WTC11 (cell line): ENCODE results near the gene SGCD.

Experiments
- ATF6 ChIP-seq: sonication (generic); formaldehyde crosslinking; IDR thresholded peaks from 2 replicates; pipeline ENCODE4 v1.8.1; 2023; ENCODE audit warnings: mild to moderate bottlenecking, missing genetic modification reagents
- ELF4 ChIP-seq: sonication (generic); formaldehyde crosslinking; IDR thresholded peaks from 2 replicates; pipeline ENCODE4 v1.8.1; 2022; ENCODE audit warnings: low read depth, mild to moderate bottlenecking, moderate library complexity, missing genetic modification reagents
- TF ChIP-seq, protein P1 (sequence below): fragments of 200-600 bp; IDR thresholded peaks from 2 replicates; pipeline ENCODE4 v1.8.0; 2022; ENCODE audit warnings: antibody characterized with exemption

DNA sequence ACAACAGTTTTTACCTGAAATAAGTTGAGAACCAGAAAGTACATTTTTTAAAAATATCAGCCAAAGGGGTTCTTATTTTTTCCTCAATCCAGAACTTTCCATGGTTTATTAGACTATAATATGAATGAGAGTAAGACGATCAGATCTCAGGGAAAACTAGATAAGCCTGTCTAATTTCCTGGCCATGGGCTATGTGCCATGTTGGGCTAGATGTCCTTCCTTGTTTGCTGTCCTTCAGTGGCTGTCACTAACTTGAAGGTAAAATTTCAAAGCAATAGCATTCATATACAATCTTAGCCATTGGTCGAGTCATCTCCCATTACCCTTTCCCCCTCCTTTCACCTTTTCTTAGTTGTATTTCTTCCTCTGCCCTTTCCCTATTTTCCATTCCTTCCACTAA lies 343.7 kb downstream of the SGCD start:
- TF ChIP-seq, protein P1, sequence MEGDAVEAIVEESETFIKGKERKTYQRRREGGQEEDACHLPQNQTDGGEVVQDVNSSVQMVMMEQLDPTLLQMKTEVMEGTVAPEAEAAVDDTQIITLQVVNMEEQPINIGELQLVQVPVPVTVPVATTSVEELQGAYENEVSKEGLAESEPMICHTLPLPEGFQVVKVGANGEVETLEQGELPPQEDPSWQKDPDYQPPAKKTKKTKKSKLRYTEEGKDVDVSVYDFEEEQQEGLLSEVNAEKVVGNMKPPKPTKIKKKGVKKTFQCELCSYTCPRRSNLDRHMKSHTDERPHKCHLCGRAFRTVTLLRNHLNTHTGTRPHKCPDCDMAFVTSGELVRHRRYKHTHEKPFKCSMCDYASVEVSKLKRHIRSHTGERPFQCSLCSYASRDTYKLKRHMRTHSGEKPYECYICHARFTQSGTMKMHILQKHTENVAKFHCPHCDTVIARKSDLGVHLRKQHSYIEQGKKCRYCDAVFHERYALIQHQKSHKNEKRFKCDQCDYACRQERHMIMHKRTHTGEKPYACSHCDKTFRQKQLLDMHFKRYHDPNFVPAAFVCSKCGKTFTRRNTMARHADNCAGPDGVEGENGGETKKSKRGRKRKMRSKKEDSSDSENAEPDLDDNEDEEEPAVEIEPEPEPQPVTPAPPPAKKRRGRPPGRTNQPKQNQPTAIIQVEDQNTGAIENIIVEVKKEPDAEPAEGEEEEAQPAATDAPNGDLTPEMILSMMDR = no peak
- TF ChIP-seq ATF6 (CRISPR knock-in tag) (no peak), ELF4 (no peak)
